AG04450 (cell line): ENCODE measurements around the gene DENND2A. TPM values are rescaled to one million over a fixed set of nuclear protein-coding genes. Genes with fewer than 3 reads are reported as not detected.

Experiments
- CTCF ChIA-PET: fragments of 300-600, 350-600 bp; formaldehyde crosslinking; extraction: SDS; loops from one replicate; lab custom pipeline; 2022; ENCODE audit warnings: antibody characterized with exemption, inconsistent platforms; lab: Charles Lee
- POLR2A ChIA-PET: fragments of 350-600 bp; formaldehyde crosslinking; extraction: SDS; loops from one replicate; lab custom pipeline; 2021; ENCODE audit warnings: antibody characterized with exemption, inconsistent platforms; lab: Yijun Ruan, JAX
- DNase-seq: peaks from one replicate; pipeline ENCODE4 v3.0.0-alpha.2; 2011; ENCODE audit warnings: low read depth, low spot score
- H3K27ac ChIP-seq: one replicate; pipeline ENCODE4 v1.5.1; 2012; ENCODE audit warnings: low read depth, low read length, control low read depth
- H3K27me3 ChIP-seq: one replicate; pipeline ENCODE4 v1.6.0; 2012; ENCODE audit warnings: low read length; ENCODE audit not compliant: control insufficient read depth, insufficient read depth
- H3K4me3 ChIP-seq: 2 replicates; pipeline ENCODE4 v1.5.1; 2011; ENCODE audit warnings: mild to moderate bottlenecking, low read depth, low read length, control low read depth
- H3K9me3 ChIP-seq: 2 replicates; pipeline ENCODE4 v1.5.1; 2012; ENCODE audit warnings: low read length; ENCODE audit not compliant: control insufficient read depth, insufficient read depth
- polyA plus RNA-seq: library from polyadenylated mRNA; depleted of rRNA; stranded (reverse); fragments of >200 nt; gene quantifications from 2 replicates; pipeline ENCODE4 v1.2.3, GENCODE V29; 2011
- TF ChIP-seq, protein P1 (sequence below): IDR thresholded peaks from 2 replicates; pipeline ENCODE4 v1.5.1; 2011; ENCODE audit warnings: low read depth, low read length, control low read depth, inconsistent platforms

DENND2A gene
- polyA plus RNA-seq, 1 experiment: 40.8 TPM

DNA sequence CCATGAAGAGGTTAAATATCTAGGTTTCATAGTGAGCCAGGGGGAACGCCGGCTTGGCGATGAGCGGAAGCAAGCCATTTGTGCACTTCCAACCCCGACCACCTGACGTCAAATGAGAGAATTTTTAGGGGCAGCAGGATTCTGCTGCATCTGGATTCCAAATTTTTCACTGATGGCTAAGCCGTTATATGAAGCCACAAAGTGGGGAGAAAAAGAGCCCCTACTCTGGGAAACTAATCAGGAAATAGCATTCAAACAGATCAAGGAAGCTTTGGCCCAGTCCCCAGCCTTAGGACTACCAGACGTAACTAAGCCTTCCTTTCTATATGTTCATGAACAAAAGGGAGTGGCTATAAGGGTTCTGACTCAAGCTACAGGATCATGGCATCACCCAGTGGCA is 19.2 kb upstream of the DENND2A start:
- Histone ChIP-seq H3K9me3 (no peaks in the 10 kb centered on the region), H3K27me3 (no peaks in the 10 kb centered on the region), H3K27ac (no peak overlapping the region), H3K4me3 (no peak overlapping the region)
- DNase-seq: no peak
- CTCF ChIA-PET: interaction anchor here (0.9 to 3.0 kb wide), 8 partner anchors 15 to 874 kb away, joined by 3 to 12 read pairs (median 6); partner anchors contain the start of gene MRPS33
- TF ChIP-seq, protein P1, sequence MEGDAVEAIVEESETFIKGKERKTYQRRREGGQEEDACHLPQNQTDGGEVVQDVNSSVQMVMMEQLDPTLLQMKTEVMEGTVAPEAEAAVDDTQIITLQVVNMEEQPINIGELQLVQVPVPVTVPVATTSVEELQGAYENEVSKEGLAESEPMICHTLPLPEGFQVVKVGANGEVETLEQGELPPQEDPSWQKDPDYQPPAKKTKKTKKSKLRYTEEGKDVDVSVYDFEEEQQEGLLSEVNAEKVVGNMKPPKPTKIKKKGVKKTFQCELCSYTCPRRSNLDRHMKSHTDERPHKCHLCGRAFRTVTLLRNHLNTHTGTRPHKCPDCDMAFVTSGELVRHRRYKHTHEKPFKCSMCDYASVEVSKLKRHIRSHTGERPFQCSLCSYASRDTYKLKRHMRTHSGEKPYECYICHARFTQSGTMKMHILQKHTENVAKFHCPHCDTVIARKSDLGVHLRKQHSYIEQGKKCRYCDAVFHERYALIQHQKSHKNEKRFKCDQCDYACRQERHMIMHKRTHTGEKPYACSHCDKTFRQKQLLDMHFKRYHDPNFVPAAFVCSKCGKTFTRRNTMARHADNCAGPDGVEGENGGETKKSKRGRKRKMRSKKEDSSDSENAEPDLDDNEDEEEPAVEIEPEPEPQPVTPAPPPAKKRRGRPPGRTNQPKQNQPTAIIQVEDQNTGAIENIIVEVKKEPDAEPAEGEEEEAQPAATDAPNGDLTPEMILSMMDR: no peak
- POLR2A ChIA-PET: no interaction called here

DNA sequence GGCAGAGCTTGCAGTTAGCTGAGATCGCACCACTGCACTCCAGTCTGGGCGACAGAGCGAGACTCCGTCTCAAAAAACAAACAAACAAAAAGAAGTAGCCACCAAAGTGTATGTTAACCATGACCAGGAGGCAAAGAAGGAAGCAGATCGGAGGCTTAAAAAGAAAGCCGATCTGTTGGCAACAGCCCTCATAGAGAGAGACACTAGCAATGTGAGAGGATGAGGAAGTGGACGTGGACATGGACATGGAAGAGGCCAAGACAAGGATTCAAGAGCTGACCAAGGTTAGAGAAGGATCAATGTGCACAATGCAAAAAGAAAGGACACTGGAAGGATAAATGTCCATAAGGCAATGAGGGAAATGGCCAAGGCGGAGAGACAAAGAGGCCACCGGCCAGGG is 17.3 kb upstream of the DENND2A start:
- CTCF ChIA-PET: interaction anchor here (1.1 to 2.6 kb wide), 2 partner anchors 140 to 183 kb away, joined by 3 to 18 read pairs; no protein-coding TSS in a partner anchor

DNA sequence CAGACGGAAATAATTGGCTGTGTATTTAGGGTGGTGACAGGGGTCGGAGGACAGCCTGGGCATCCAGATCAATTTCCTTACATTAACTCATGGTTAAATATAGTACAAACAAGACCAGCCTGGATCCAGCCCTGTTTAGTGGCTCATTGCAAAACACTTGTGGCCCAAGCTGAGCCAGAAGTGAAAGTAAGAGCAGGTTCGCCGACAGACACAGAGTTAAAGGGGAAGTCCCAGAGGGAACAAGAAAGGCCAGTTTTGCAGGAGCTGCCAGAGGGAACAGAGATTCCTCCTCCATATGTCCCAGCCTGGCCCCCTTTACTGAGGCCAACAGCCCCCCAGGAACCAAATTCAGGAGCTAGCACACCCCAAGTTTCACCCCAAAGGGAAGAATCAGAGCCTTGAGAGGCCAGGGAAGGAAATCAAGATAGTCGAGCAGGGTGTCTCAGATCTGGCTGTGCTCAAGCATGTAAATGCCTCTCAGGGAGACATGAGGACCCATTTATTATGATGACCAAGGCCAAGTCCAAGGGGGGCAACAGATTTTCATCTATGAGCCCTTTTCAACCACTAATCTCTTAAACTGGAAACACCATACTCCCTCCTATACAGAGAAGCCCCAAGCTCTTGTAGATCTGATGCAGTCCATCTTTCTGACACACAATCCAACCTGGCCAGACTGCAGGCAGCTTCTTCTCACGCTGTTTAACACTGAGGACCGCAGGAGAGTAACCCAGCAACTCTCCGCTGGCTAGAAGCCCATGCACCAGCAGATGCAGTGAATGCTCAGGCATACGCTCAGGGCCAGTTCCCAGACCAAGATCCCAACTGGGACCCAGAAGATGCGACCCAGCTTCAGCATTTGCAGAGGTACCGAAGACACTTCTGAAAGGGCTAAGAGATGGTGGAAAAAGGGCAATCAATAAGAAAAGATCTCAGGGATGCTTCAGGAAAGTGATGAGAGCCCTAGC is 16.2 kb upstream of the DENND2A start:
- Histone ChIP-seq H3K27ac (peak overlapping the region; percentile 47), H3K9me3 (no peaks in the 10 kb centered on the region), H3K27me3 (no peaks in the 10 kb centered on the region), H3K4me3 (peak overlapping the region; percentile 48)
- DNase-seq: no peak
- TF ChIP-seq, protein P1: no peak
- ChIA-PET POLR2A (no interaction called here), CTCF (interaction anchor here (1.6 to 2.6 kb wide), 3 partner anchors 139 to 181 kb away, joined by 5 to 18 read pairs (median 6); no protein-coding TSS in a partner anchor)

More for the DNA sequence above, 17.3 kb upstream of the DENND2A start:
- TF ChIP-seq, protein P1: no peak
- Histone ChIP-seq H3K27me3 (no peaks in the 10 kb centered on the region), H3K9me3 (no peaks in the 10 kb centered on the region), H3K4me3 (no peak overlapping the region), H3K27ac (no peak overlapping the region)
- POLR2A ChIA-PET: no interaction called here
- no peak for DNase-seq

DNA sequence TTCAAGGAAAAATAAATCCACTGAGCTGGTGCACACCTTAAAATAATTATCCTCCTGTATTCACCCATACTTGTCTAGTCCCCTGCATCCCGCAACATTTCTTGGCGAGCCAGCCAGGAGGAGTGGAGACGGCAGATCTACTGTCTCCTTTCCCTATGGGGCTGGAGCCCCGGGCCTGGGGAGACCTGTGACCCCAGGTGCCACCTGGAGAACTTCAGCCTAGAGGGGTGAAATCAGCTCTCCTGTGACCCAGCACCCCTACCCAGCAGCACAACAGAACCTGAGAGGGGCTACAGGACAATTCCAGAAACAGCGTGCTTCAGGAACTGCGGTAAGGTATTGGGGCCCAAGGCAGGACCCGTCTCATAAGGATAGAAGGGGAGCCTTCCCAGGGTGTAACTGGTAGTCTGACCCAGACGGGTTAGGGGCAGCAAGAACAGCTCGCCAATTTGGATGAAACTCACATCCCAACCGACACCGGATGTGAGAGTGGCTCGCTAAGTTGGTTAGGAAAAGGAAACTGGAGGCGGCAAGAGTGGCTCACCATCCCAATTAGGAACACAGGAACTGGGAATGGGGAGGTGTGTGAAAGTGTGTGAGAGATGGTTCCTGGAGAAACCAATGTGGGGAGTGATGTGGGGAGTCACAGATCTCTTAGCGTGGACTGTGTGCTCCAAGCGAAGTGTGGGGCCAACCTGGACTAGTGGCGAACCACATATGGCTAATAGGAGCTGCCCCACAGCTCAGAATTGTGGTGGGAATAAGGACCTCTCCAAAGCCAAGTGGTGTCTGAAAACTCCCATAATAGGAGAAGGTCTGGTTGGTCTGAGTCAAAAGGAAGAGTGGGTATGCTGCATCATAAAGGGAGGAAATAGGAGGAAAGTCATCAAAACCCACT is 15.1 kb upstream of the DENND2A start:
- ChIA-PET POLR2A (interaction anchor here (0.6 kb wide), 1 partner anchor 47 kb away, joined by 4 read pairs; no protein-coding TSS in a partner anchor), CTCF (interaction anchor here (1.2 to 2.6 kb wide), 4 partner anchors 19 to 180 kb away, joined by 4 to 18 read pairs (median 6); no protein-coding TSS in a partner anchor)
- no peaks in the 10 kb centered on the region for H3K27me3 ChIP-seq
- no peak overlapping the region for H3K4me3 ChIP-seq
- no peak for DNase-seq
- no peak overlapping the region for H3K27ac ChIP-seq
- no peaks in the 10 kb centered on the region for H3K9me3 ChIP-seq
- TF ChIP-seq, protein P1: no peak
